ENCODE results near the gene MBL2.

GRCh38 chr10:52768001-52768532, 4.5 kb downstream of the MBL2 start:
- no peak for TF ChIP-seq CTCF (IDR thresholded peaks at IDR 0.05; ENCODE audit: low read length)
- TF ChIP-seq EZH2 (IDR thresholded peaks at IDR 0.05; ENCODE audit: borderline replicate concordance, low read length) = no peak
